GM12872 (cell line): Measurements from ENCODE around the gene TFF2.

Experiments
- TF ChIP-seq, protein P1 (sequence below): IDR thresholded peaks from 3 replicates; pipeline ENCODE4 v1.5.1; 2011; ENCODE audit warnings: low read depth, mild to moderate bottlenecking, low read length, moderate library complexity; ENCODE audit not compliant: insufficient read depth

The TFF2 gene

DNA sequence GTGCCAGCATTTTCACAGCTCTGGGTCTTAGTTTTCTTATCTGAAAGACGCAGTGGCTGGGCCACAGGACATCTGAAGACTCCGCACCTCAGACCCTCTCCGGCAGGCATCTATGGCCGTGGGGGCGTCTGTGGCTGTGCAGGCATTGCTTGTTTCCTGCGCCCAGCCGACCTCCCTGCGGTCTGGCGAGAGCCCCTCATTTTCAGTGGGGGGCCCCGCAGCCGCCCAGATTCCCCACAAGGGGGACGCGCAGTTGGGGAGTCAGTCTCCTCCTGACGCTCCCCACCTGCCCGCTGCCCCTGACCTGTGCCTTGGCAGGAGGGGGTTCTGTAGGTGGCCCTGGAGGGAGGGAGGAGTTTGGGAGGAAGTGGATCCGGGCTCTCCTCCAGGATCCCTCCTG lies 19.0 kb upstream of the TFF2 start:
- TF ChIP-seq, protein P1, sequence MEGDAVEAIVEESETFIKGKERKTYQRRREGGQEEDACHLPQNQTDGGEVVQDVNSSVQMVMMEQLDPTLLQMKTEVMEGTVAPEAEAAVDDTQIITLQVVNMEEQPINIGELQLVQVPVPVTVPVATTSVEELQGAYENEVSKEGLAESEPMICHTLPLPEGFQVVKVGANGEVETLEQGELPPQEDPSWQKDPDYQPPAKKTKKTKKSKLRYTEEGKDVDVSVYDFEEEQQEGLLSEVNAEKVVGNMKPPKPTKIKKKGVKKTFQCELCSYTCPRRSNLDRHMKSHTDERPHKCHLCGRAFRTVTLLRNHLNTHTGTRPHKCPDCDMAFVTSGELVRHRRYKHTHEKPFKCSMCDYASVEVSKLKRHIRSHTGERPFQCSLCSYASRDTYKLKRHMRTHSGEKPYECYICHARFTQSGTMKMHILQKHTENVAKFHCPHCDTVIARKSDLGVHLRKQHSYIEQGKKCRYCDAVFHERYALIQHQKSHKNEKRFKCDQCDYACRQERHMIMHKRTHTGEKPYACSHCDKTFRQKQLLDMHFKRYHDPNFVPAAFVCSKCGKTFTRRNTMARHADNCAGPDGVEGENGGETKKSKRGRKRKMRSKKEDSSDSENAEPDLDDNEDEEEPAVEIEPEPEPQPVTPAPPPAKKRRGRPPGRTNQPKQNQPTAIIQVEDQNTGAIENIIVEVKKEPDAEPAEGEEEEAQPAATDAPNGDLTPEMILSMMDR, result no peak

DNA sequence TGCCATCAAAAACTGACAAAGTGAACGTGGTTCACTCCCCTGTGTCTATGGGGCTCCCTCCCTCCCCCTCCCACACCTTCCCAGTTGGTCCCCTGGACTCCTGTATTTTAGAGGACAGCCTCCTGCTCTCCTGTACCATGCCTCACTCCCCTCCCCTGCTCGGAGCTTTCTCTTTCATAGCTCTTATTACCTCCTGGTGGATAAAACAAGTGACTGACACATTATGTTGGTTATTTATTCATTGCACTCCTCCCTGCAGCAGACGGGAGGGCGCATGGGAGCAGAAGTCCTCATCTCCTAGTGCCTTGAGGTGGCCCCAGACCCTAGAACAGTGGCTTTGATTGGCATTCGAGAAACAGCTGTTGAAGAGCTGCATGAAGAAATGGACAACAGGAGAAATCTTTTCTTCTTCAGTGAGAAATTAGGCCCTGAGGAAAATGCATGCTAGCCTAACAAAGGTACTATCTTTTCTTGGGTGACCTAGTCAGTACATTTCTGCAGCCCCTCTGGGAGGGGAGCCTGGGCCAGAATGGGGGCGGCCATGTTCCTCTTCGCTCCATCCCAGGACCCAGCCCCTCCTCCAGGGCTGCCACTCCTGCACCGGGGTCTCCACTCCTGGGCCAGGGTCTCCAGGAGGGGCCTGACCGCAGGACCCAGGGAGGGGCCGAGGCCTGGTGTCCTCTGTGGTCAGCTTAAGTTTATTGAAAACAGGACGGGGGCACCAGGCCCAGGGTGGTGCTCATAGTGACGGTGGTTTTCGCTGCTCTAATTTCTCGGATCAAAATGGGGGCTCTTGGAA lies 16.8 kb upstream of the TFF2 start:
- TF ChIP-seq, protein P1, result no peak

DNA sequence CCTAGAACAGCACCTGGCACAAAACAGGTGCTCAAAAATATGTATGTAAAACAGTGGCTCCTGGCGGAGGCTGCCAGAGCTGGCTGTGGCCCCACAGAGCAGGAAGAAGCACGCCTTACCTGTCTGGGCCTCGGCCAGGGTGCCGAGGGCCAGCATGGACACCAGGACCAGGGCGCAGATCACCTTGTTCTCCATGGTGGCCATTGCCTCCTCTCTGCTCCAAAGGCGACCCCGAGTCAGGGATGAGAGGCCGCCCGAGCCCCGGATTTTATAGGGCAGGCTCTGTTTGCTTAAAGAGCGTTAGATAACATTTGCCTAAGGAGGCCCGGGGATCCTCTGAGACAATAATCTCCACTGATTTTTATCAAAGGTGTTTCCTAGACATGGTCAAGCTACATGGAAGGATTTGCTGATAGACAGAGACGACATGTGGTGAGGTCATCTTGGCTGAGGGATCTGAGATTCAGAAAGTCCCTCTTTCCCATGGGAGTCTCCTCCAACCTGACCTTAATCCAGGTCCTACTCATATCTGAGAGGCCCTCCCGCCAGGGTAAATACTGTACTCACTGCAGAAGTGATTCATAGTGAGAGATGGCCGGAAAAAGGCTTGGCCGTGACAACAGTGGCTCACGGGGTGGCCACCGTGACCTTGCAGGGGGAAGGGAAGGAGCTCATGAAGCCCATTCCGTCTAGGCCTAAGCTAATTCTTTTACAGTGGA lies 15.7 kb upstream of the TFF2 start, which contains the start of gene TFF1:
TFF1 (minus strand) TSS at position 244 of the 719 bp plus-strand sequence; CDS start at position 204, 40 bp downstream.
- TF ChIP-seq, protein P1, result no peak

DNA sequence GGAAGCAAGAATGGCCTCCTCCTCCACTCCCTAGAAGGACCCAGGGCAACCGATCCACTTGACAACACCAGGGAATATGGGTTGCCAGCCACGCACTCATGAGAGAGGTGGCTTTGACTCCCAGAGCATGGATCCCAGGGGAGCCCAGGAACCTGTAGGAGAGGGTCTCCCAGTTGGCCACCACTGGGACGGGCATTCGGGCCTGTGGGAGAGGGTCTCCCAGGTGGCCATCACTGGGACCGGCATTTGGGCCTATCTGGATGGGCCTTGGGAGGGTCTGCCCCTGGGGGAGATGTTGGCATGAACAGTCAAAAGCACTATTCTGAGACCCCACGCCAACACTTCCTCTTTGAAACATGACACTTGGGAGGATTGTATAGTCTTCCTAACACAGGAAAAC lies 15.0 kb upstream of the TFF2 start:
- TF ChIP-seq, protein P1, result no peak

DNA sequence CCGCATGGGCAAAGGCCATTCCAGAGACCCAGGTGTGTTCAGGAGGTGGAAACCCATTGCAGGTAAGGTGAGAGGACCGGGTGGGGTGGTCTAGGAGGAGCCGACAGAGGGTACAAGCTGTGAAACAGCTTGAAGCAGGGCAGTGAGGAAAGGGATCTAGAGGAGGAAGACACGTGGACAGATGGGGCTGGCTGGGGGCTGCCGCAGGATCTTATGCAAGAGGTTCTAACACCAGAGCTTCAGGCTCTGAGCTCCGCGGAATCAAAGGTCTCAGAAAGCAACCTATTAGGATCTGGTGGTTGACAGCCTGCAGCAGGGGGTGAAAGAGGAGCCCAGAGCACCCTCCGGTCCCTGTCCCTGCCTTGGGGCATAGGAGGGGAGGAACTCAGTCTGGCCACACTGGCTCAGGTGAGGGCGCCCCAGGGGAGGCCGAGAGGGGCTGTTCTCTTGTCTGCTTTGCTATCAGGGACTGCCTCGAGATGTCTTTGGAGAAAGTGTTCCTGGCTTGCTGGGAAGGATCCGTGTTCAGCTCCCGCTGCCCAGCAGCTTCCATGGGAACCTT lies 13.6 kb upstream of the TFF2 start:
- TF ChIP-seq, protein P1, result no peak

DNA sequence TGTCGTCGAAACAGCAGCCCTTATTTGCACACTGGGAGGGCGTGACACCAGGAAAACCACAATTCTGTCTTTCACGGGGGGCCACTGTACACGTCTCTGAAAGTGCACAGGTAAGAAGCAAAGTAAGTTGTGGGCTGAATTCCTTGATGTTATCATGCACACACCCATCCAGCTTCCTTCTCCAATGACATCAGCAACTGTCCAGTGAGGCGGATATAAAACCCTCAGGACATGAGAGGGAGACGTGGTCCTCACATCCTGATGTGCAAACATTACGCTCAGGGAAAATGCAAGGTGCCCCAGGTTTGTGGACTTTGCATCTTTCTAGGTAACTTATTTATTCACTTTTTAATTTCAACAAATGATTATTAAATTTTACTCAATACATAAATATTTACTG lies 12.5 kb upstream of the TFF2 start:
- TF ChIP-seq, protein P1, result no peak

DNA sequence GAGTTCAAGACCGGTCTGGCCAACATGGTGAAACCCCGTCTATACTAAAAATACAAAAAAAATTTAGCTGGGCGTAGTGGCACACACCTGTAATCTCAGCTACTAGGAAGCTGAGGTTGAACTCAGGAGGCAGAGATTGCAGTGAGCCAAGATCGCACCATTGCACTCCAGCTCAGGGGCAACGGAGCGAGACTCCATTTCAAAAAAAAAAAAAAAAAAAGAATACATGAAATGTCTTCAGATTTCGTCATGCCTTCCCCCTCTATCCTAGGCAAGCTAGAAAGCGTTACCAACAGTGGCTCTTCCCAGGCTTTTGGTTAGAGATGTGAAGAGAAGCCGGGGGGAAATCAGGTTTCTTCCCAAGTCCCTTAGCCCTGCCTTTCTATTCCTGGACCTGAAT lies 11.9 kb upstream of the TFF2 start:
- TF ChIP-seq, protein P1, result no peak
